HEK293T (cell line): ENCODE data around the gene DNAI1.

ENCODE experiments used
- ARNT ChIP-seq: fragments of 450-650 bp; IDR thresholded peaks from 2 replicates; pipeline ENCODE4 v1.6.1; 2017; ENCODE audit warnings: mild to moderate bottlenecking
- BHLHE40 ChIP-seq: fragments of 450-650 bp; IDR thresholded peaks from 2 replicates; pipeline ENCODE4 v1.6.1; 2016; ENCODE audit warnings: mild to moderate bottlenecking, moderate library complexity, borderline replicate concordance
- CTBP1 ChIP-seq: fragments of 450-650 bp; IDR thresholded peaks from 2 replicates; pipeline ENCODE4 v1.6.1; 2016; ENCODE audit warnings: borderline replicate concordance
- ELF4 ChIP-seq: fragments of 450-650 bp; IDR thresholded peaks from 2 replicates; pipeline ENCODE4 v1.6.1; 2017; ENCODE audit warnings: antibody characterized with exemption
- FOXA1 ChIP-seq: fragments of 450-650 bp; IDR thresholded peaks from 2 replicates; pipeline ENCODE4 v1.6.1; 2016; ENCODE audit warnings: mild to moderate bottlenecking
- FOXK2 ChIP-seq: fragments of 450-650 bp; IDR thresholded peaks from 2 replicates; pipeline ENCODE4 v1.6.1; 2016; ENCODE audit warnings: mild to moderate bottlenecking
- FOXM1 ChIP-seq: fragments of 450-650 bp; IDR thresholded peaks from 2 replicates; pipeline ENCODE4 v1.6.1; 2017; ENCODE audit warnings: mild to moderate bottlenecking, borderline replicate concordance
- HDGF ChIP-seq: fragments of 450-650 bp; IDR thresholded peaks from 2 replicates; pipeline ENCODE4 v1.6.1; 2017; ENCODE audit warnings: antibody characterized with exemption, borderline replicate concordance
- LEF1 ChIP-seq: fragments of 450-650 bp; IDR thresholded peaks from 2 replicates; pipeline ENCODE4 v1.6.1; 2017; ENCODE audit warnings: mild to moderate bottlenecking, borderline replicate concordance
- SP1 ChIP-seq: fragments of 450-650 bp; IDR thresholded peaks from 2 replicates; pipeline ENCODE4 v1.6.1; 2017
- SUZ12 ChIP-seq: fragments of 450-650 bp; IDR thresholded peaks from 2 replicates; pipeline ENCODE4 v1.6.1; 2016; ENCODE audit warnings: mild to moderate bottlenecking
- TARDBP ChIP-seq: fragments of 450-650 bp; IDR thresholded peaks from 2 replicates; pipeline ENCODE4 v1.6.1; 2016
- ZNF384 ChIP-seq: fragments of 450-650 bp; IDR thresholded peaks from 2 replicates; pipeline ENCODE4 v1.6.1; 2016
- TF ChIP-seq, protein P1 (sequence below): fragments of 450-650 bp; IDR thresholded peaks from 2 replicates; pipeline ENCODE4 v1.6.1; 2016

GRCh38 chr9:34452568-34452967, 6.0 kb upstream of the DNAI1 start:
- TF ChIP-seq ELF4: no peak
- TF ChIP-seq ZNF384: no peak
- TF ChIP-seq SUZ12: no peak
- no peak for TF ChIP-seq BHLHE40
- no peak for TF ChIP-seq SP1
- TF ChIP-seq ARNT: no peak
- TF ChIP-seq TARDBP: no peak
- no peak for TF ChIP-seq FOXM1
- no peak for TF ChIP-seq LEF1
- TF ChIP-seq, protein P1, sequence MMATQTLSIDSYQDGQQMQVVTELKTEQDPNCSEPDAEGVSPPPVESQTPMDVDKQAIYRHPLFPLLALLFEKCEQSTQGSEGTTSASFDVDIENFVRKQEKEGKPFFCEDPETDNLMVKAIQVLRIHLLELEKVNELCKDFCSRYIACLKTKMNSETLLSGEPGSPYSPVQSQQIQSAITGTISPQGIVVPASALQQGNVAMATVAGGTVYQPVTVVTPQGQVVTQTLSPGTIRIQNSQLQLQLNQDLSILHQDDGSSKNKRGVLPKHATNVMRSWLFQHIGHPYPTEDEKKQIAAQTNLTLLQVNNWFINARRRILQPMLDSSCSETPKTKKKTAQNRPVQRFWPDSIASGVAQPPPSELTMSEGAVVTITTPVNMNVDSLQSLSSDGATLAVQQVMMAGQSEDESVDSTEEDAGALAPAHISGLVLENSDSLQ: no peak
- TF ChIP-seq HDGF: no peak
- TF ChIP-seq FOXK2: no peak
- no peak for TF ChIP-seq CTBP1
- TF ChIP-seq FOXA1: no peak
